Measurements from ENCODE around the gene C16orf87. TPM values are rescaled to one million over a fixed set of nuclear protein-coding genes. Genes with fewer than 3 reads are reported as not detected.

The C16orf87 gene
- polyA plus RNA-seq, 1 donor from 2014 or later = 27.5 TPM

GRCh38 chr16:46836534-46837530 is 5.9 kb upstream of the C16orf87 start:
- TF ChIP-seq EP300 (conservative IDR thresholded peaks at IDR 0.05; ENCODE audit: poor library complexity, severe bottlenecking) = no peak
- Histone ChIP-seq H4K20me1 (ENCODE audit: insufficient read depth) (no peaks in the 10 kb centered on the region), H3F3A (ENCODE audit: insufficient read depth, low read length, poor library complexity, severe bottlenecking) (no peaks in the 10 kb centered on the region), H3K27ac (ENCODE audit: low read length) (no peak overlapping the region), H3K36me3 (ENCODE audit: insufficient read depth, low read length) (no peaks in the 10 kb centered on the region), H2AFZ (ENCODE audit: low read depth, low read length) (no peak overlapping the region), H3K9ac (ENCODE audit: low read length) (no peak overlapping the region), H3K27me3 (ENCODE audit: insufficient read depth, low read depth, low read length) (no peaks in the 10 kb centered on the region), H3K4me3 (ENCODE audit: low read length) (no peak overlapping the region), H3K79me2 (replicated peaks; ENCODE audit: insufficient read depth, low read length) (no peaks in the 10 kb centered on the region), H3K9me3 (ENCODE audit: low read length) (no peaks in the 10 kb centered on the region), H3K4me2 (ENCODE audit: low read length) (no peak overlapping the region), H3K9me2 (ENCODE audit: insufficient read depth, low read length) (no peaks in the 10 kb centered on the region)

GRCh38 chr16:46833460-46833800 is 2.5 kb upstream of the C16orf87 start:
- H3K9me3 ChIP-seq (ENCODE audit: low read length) = no peaks in the 10 kb centered on the region
- H3K27me3 ChIP-seq (ENCODE audit: insufficient read depth, low read depth, low read length) = no peaks in the 10 kb centered on the region
- H3K4me3 ChIP-seq (ENCODE audit: low read length) = no peak overlapping the region
- peaks cover 15% of the 10 kb centered on the region for H3K79me2 ChIP-seq (replicated peaks; ENCODE audit: insufficient read depth, low read length)
- H3K4me2 ChIP-seq (ENCODE audit: low read length) = no peak overlapping the region
- H3F3A ChIP-seq (ENCODE audit: insufficient read depth, low read length, poor library complexity, severe bottlenecking) = peaks cover 9% of the 10 kb centered on the region
- H3K9ac ChIP-seq (ENCODE audit: low read length) = no peak overlapping the region
- H3K9me2 ChIP-seq (ENCODE audit: insufficient read depth, low read length) = no peaks in the 10 kb centered on the region
- no peak overlapping the region for H3K27ac ChIP-seq (ENCODE audit: low read length)
- no peak overlapping the region for H2AFZ ChIP-seq (ENCODE audit: low read depth, low read length)
- TF ChIP-seq REST (IDR thresholded peaks at IDR 0.05; ENCODE audit: borderline replicate concordance) (no peak), RAD21 (conservative IDR thresholded peaks at IDR 0.05) (no peak), EZH2 (IDR thresholded peaks at IDR 0.05; ENCODE audit: borderline replicate concordance, insufficient read depth, low read length, poor library complexity, severe bottlenecking) (no peak), POLR2AphosphoS5 (IDR thresholded peaks at IDR 0.05) (no peak), CTCF (IDR thresholded peaks at IDR 0.05; ENCODE audit: poor library complexity, severe bottlenecking) (no peak), EP300 (conservative IDR thresholded peaks at IDR 0.05; ENCODE audit: poor library complexity, severe bottlenecking) (no peak), SMC3 (conservative IDR thresholded peaks at IDR 0.05; ENCODE audit: poor library complexity) (no peak), MXI1 (conservative IDR thresholded peaks at IDR 0.05; ENCODE audit: poor library complexity, severe bottlenecking) (no peak), TAF1 (IDR thresholded peaks at IDR 0.05; ENCODE audit: low read depth) (no peak)
- no peaks in the 10 kb centered on the region for H3K36me3 ChIP-seq (ENCODE audit: insufficient read depth, low read length)
- no peaks in the 10 kb centered on the region for H4K20me1 ChIP-seq (ENCODE audit: insufficient read depth)

Measured in neural cell (in vitro differentiated cells).